ENCODE data around the gene RGL1.

Gene RGL1

DNA sequence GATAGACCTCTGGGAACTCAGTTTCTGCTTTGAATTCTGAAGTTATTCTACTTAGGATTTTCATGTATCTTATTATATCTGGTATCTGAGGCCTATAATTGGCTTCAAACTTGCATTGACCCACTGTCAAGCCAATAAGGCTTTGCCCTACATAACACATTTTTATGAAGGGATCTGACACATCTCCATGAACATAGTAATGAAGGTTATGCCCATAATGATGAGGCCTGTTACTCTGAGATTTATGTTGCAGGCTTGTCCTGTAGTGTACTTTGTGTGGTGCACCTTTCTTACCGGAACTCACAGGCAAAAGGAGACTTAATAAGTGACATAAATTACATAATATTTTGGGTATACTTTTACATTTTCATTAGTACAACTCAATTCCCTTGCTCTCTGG, 14.1 kb downstream of the RGL1 start:
- H3K9me3 ChIP-seq (ENCODE audit: low read length): no peaks in the 10 kb centered on the region
- no peaks in the 10 kb centered on the region for H3K4me1 ChIP-seq (ENCODE audit: insufficient read depth, low read length, severe bottlenecking)
- TF ChIP-seq EZH2 (IDR thresholded peaks at IDR 0.05; ENCODE audit: borderline replicate concordance, low read length): no peak
- no peak for TF ChIP-seq CTCF (IDR thresholded peaks at IDR 0.05; ENCODE audit: low read length)
- no peak overlapping the region for H3K9ac ChIP-seq (ENCODE audit: low read length)
- H4K20me1 ChIP-seq (ENCODE audit: insufficient read depth, low read length): no peaks in the 10 kb centered on the region
- H3K79me2 ChIP-seq (ENCODE audit: insufficient read depth, low read length): no peaks in the 10 kb centered on the region
- no peak overlapping the region for H3K4me2 ChIP-seq (ENCODE audit: low read length)
- H3K27me3 ChIP-seq (ENCODE audit: insufficient read depth, low read length): no peaks in the 10 kb centered on the region
- no peak overlapping the region for H3K4me3 ChIP-seq (ENCODE audit: low read depth, low read length, poor library complexity, severe bottlenecking)
- H3K36me3 ChIP-seq (ENCODE audit: insufficient read depth, low read length): no peaks in the 10 kb centered on the region
- no peak overlapping the region for H2AFZ ChIP-seq (ENCODE audit: low read length)
- H3F3A ChIP-seq (ENCODE audit: insufficient read depth, low read length): no peaks in the 10 kb centered on the region
- no peaks in the 10 kb centered on the region for H3K9me2 ChIP-seq (ENCODE audit: low read depth, low read length)
- H3K27ac ChIP-seq (ENCODE audit: low read depth, low read length, poor library complexity, severe bottlenecking): no peak overlapping the region

DNA sequence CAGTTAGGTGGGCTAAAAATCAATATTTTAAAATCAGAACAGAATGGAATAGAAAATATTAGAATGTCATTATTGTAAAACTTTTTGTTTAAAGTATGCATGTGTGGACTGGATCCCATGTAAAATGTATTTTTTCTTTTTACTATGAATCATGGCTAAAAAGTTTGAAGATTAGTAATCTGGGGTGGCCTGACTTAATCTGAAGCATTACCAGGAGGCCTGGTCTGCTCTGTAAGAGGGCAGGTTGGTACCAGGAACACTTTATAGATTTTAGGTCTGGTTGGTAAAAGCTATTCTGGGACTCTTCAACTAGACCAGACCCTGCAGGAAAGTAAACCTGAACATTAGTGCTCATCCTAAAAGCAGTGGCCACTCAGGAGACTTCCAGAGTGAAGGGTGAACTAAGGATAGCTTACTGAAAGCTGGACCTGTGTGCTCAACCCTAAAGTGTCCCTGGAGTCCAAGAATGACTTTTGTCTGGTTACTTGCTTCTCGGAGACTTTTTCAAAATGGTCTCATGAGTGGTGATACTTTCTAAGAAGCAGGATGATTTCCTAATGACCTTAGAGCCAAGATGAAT, 16.5 kb downstream of the RGL1 start:
- Histone ChIP-seq H2AFZ (ENCODE audit: low read length) (no peak overlapping the region), H3K9ac (ENCODE audit: low read length) (no peak overlapping the region), H4K20me1 (ENCODE audit: insufficient read depth, low read length) (no peaks in the 10 kb centered on the region), H3K4me2 (ENCODE audit: low read length) (no peak overlapping the region), H3K4me3 (ENCODE audit: low read depth, low read length, poor library complexity, severe bottlenecking) (no peak overlapping the region), H3K9me3 (ENCODE audit: low read length) (no peaks in the 10 kb centered on the region), H3K27ac (ENCODE audit: low read depth, low read length, poor library complexity, severe bottlenecking) (no peak overlapping the region), H3K36me3 (ENCODE audit: insufficient read depth, low read length) (no peaks in the 10 kb centered on the region), H3K79me2 (ENCODE audit: insufficient read depth, low read length) (no peaks in the 10 kb centered on the region), H3K4me1 (ENCODE audit: insufficient read depth, low read length, severe bottlenecking) (no peaks in the 10 kb centered on the region), H3K27me3 (ENCODE audit: insufficient read depth, low read length) (no peaks in the 10 kb centered on the region), H3F3A (ENCODE audit: insufficient read depth, low read length) (no peaks in the 10 kb centered on the region), H3K9me2 (ENCODE audit: low read depth, low read length) (no peaks in the 10 kb centered on the region)
- TF ChIP-seq EZH2 (IDR thresholded peaks at IDR 0.05; ENCODE audit: borderline replicate concordance, low read length) (no peak), CTCF (IDR thresholded peaks at IDR 0.05; ENCODE audit: low read length) (no peak)

DNA sequence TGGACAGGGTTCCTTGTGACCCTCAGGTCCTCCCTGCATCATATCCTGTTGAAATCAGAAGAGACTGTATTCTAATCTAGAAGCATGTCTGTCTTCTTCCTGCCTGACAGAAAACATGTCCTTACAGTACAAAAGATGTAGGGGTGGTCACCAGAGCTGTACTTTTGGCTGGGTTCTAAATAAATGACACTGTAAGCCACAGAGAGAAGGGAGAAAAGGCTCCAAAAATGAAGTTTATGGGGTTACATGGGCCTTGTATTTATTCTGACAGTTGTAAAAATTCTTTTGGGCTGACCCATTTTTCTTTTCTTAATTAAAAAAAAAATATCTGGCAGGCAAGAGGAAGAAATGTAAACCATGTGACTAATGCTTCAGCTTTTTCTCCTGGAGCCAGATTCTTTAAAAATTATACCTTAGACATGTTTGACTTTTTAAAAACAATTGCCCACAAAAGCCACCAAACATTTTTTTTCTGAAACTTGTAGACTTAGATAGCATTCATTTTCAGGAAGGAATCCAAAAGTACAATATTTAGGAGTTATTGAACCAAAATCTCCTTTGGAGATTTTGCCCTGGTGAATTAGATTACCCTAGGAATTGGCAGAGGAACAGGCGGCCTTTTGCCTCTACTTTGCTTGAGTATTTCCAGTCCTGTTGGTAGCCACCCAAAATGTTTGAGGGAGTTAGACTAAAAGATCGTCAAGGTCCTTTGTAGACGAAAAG, 17.1 kb downstream of the RGL1 start:
- Histone ChIP-seq H2AFZ (ENCODE audit: low read length) (no peak overlapping the region), H3K9me3 (ENCODE audit: low read length) (no peaks in the 10 kb centered on the region), H3K4me2 (ENCODE audit: low read length) (no peak overlapping the region), H3K27me3 (ENCODE audit: insufficient read depth, low read length) (no peaks in the 10 kb centered on the region), H3F3A (ENCODE audit: insufficient read depth, low read length) (no peaks in the 10 kb centered on the region), H3K4me1 (ENCODE audit: insufficient read depth, low read length, severe bottlenecking) (no peaks in the 10 kb centered on the region), H3K9ac (ENCODE audit: low read length) (no peak overlapping the region), H3K36me3 (ENCODE audit: insufficient read depth, low read length) (no peaks in the 10 kb centered on the region), H3K27ac (ENCODE audit: low read depth, low read length, poor library complexity, severe bottlenecking) (no peak overlapping the region), H3K4me3 (ENCODE audit: low read depth, low read length, poor library complexity, severe bottlenecking) (no peak overlapping the region), H4K20me1 (ENCODE audit: insufficient read depth, low read length) (no peaks in the 10 kb centered on the region), H3K79me2 (ENCODE audit: insufficient read depth, low read length) (no peaks in the 10 kb centered on the region), H3K9me2 (ENCODE audit: low read depth, low read length) (no peaks in the 10 kb centered on the region)
- no peak for TF ChIP-seq CTCF (IDR thresholded peaks at IDR 0.05; ENCODE audit: low read length)
- no peak for TF ChIP-seq EZH2 (IDR thresholded peaks at IDR 0.05; ENCODE audit: borderline replicate concordance, low read length)
